CD4-positive, alpha-beta T cell (primary cell): ENCODE results near the gene PARP2. TPM values are rescaled to one million over a fixed set of nuclear protein-coding genes. Genes with fewer than 3 reads are reported as not detected.

Experiments used
- ATAC-seq: fragments of 200-7000 bp; cut with Tn5 transposase; one replicate; pipeline ENCODE4 v1.10.0; 2022; ENCODE audit warnings: mild to moderate bottlenecking; ENCODE audit not compliant: poor library complexity
- CTCF ChIA-PET: fragments of 350-600 bp; sonication (Branson Sonifier 250); formaldehyde crosslinking; loops from one replicate; lab custom pipeline; 2021; ENCODE audit warnings: antibody characterized with exemption, inconsistent platforms; lab: Charles Lee
- POLR2A ChIA-PET: fragments of 350-600 bp; sonication (Branson Sonifier 250); formaldehyde crosslinking; loops from one replicate; lab custom pipeline; 2021; ENCODE audit warnings: antibody characterized with exemption, inconsistent platforms; lab: Charles Lee
- DNase-seq, 14 experiments: peaks; one replicate each; pipeline ENCODE4 v3.0.0-alpha.2; 2013 to 2020; ENCODE audit warnings: mixed read lengths in 2 of 14
- H3K27ac ChIP-seq, 2 donors: one replicate each; pipeline versions ENCODE4 v1.5.1 to v1.7.0; 2013; ENCODE audit warnings: low read length in 2 of 2, low read depth in 1 of 2, mild to moderate bottlenecking in 1 of 2
- H3K27me3 ChIP-seq, 2 experiments: 1 replicate in 1 of 2; 2 replicates in 1 of 2; pipeline versions ENCODE4 v1.6.1 to v1.7.0; 2013; ENCODE audit warnings: low read length in 2 of 2, control low read depth in 1 of 2, mild to moderate bottlenecking in 1 of 2, moderate library complexity in 1 of 2; ENCODE audit not compliant: insufficient read depth in 2 of 2, control insufficient read depth in 1 of 2
- H3K36me3 ChIP-seq: one replicate; pipeline ENCODE4 v1.6.1; 2013; ENCODE audit warnings: low read length, control low read depth; ENCODE audit not compliant: insufficient read depth
- H3K4me1 ChIP-seq: one replicate; pipeline ENCODE4 v1.6.1; 2013; ENCODE audit warnings: low read length, control low read depth; ENCODE audit not compliant: insufficient read depth
- H3K4me3 ChIP-seq: one replicate; pipeline ENCODE4 v1.5.1; 2013; ENCODE audit warnings: mild to moderate bottlenecking, low read length, moderate library complexity
- H3K9me3 ChIP-seq, 2 experiments: 1 replicate in 1 of 2; 2 replicates in 1 of 2; pipeline versions ENCODE4 v1.6.1 to v1.7.0; 2013; ENCODE audit warnings: low read length in 2 of 2, mild to moderate bottlenecking in 2 of 2, control low read depth in 1 of 2, moderate library complexity in 1 of 2; ENCODE audit not compliant: control insufficient read depth in 1 of 2, insufficient read depth in 1 of 2
- H3K27ac Mint-ChIP-seq: one replicate; pipeline ENCODE4 v1.8.0; 2020; ENCODE audit warnings: mixed read lengths
- H3K27me3 Mint-ChIP-seq: one replicate; pipeline ENCODE4 v1.8.0; 2021; ENCODE audit warnings: mixed read lengths
- H3K36me3 Mint-ChIP-seq: one replicate; pipeline ENCODE4 v1.8.0; 2021; ENCODE audit warnings: low read depth, mixed read lengths
- H3K4me1 Mint-ChIP-seq: one replicate; pipeline ENCODE4 v1.8.0; 2021; ENCODE audit warnings: low read depth, mixed read lengths
- H3K4me3 Mint-ChIP-seq: one replicate; pipeline ENCODE4 v1.8.0; 2020; ENCODE audit warnings: mild to moderate bottlenecking, mixed read lengths
- H3K9me3 Mint-ChIP-seq: one replicate; pipeline ENCODE4 v1.8.0; 2020; ENCODE audit warnings: mixed read lengths
- CTCF ChIP-seq: fragments of 200-600 bp; IDR thresholded peaks from one replicate; pipeline ENCODE4 v1.8.0; 2022; ENCODE audit warnings: antibody characterized with exemption, mild to moderate bottlenecking
- intact Hi-C, 2 experiments: fragments of 100-400 bp; cut with DNase I in 1 of 2; cut with micrococcal nuclease in 1 of 2; formaldehyde crosslinking; loops; one replicate each; pipeline versions ENCODE4 v1.15.1 to v1.9.0; 2023 to 2025; cut with DNase I, micrococcal nuclease
- total RNA-seq, 174 experiments: library from RNA in 2 of 174; stranded (reverse) in 2 of 174; gene quantifications; one replicate each; pipeline ENCODE4 v1.2.3 and lab custom pipeline; 2021 to 2026

Gene PARP2
- total RNA-seq, 2 experiments from 2014 or later, result 16.3 to 20.4 TPM

GRCh38 chr14:20328705-20329104 lies 14.7 kb upstream of the PARP2 start:
- Histone ChIP-seq H3K36me3 (peaks cover 14% of the 10 kb centered on the region), H3K27me3 (no peaks in the 10 kb centered on the region), H3K4me1 (peaks cover 7% of the 10 kb centered on the region), H3K9me3 (no peaks in the 10 kb centered on the region), H3K4me3 (no peak overlapping the region), H3K27ac (no peak overlapping the region)
- DNase-seq (no peak), ATAC-seq (no peak)
- ChIA-PET POLR2A (interaction anchor here (0.6 to 3.7 kb wide), 6 partner anchors 15 to 354 kb away, joined by 3 to 29 read pairs (median 6); partner anchors contain the start of gene PARP2), CTCF (interaction anchor here (0.9 to 3.0 kb wide), 8 partner anchors 14 to 362 kb away, joined by 3 to 34 read pairs (median 8); partner anchors contain the start of genes PARP2 and TTC5)
- Mint-ChIP-seq H3K9me3 (no peaks in the 10 kb centered on the region), H3K27ac (no peak overlapping the region), H3K27me3 (no peaks in the 10 kb centered on the region), H3K36me3 (peaks cover 28% of the 10 kb centered on the region), H3K4me3 (no peak overlapping the region), H3K4me1 (peaks cover 45% of the 10 kb centered on the region)
- intact Hi-C loops, result loop anchor here in 1 of 2 experiments (5.0 to 10.0 kb wide), 2 partner anchors 204 to 546 kb away; no protein-coding TSS in a partner anchor
- no peak for TF ChIP-seq CTCF

GRCh38 chr14:20329355-20329754 lies 14.1 kb upstream of the PARP2 start:
- intact Hi-C loops, result loop anchor here in 1 of 2 experiments (5.0 to 10.0 kb wide), 2 partner anchors 203 to 545 kb away; no protein-coding TSS in a partner anchor
- no peaks in the 10 kb centered on the region for H3K9me3 ChIP-seq
- ChIA-PET POLR2A (interaction anchor here (1.9 to 3.7 kb wide), 2 partner anchors 14 to 354 kb away, joined by 8 to 29 read pairs; partner anchors contain the start of gene PARP2), CTCF (interaction anchor here (0.6 to 3.0 kb wide), 8 partner anchors 12 to 362 kb away, joined by 3 to 12 read pairs (median 5); partner anchors contain the start of genes PARP2 and TTC5)
- TF ChIP-seq CTCF, result no peak
- Mint-ChIP-seq H3K4me3 (no peak overlapping the region), H3K27me3 (no peaks in the 10 kb centered on the region), H3K27ac (no peak overlapping the region), H3K36me3 (peaks cover 22% of the 10 kb centered on the region), H3K9me3 (no peaks in the 10 kb centered on the region), H3K4me1 (peaks cover 45% of the 10 kb centered on the region)
- H3K36me3 ChIP-seq, result peaks cover 14% of the 10 kb centered on the region
- no peak for ATAC-seq
- H3K4me1 ChIP-seq, result peaks cover 7% of the 10 kb centered on the region
- H3K27me3 ChIP-seq, result no peaks in the 10 kb centered on the region
- H3K27ac ChIP-seq, result no peak overlapping the region
- no peak for DNase-seq
- H3K4me3 ChIP-seq, result no peak overlapping the region

GRCh38 chr14:20331053-20331613 lies 12.3 kb upstream of the PARP2 start:
- Histone ChIP-seq H3K27ac (no peak overlapping the region), H3K4me1 (peaks cover 12% of the 10 kb centered on the region), H3K27me3 (no peaks in the 10 kb centered on the region), H3K36me3 (peaks cover 2% of the 10 kb centered on the region), H3K4me3 (no peak overlapping the region), H3K9me3 (no peaks in the 10 kb centered on the region)
- H3K4me3 Mint-ChIP-seq, result peak overlapping the region; percentile 17
- no peak for DNase-seq
- peaks cover 17% of the 10 kb centered on the region for H3K36me3 Mint-ChIP-seq
- no peaks in the 10 kb centered on the region for H3K27me3 Mint-ChIP-seq
- ChIA-PET POLR2A (interaction anchor here (1.4 kb wide), 1 partner anchor 353 kb away, joined by 4 read pairs; the partner anchor contains the start of gene RNASE4), CTCF (interaction anchor here (0.9 to 1.4 kb wide), 2 partner anchors 10 to 279 kb away, joined by 3 read pairs; no protein-coding TSS in a partner anchor)
- intact Hi-C loops, result loop anchor here in 1 of 2 experiments (5.0 to 10.0 kb wide), 2 partner anchors 126 to 524 kb away; partner anchors contain the start of gene APEX1
- no peak for ATAC-seq
- peak overlapping the region; percentile 38 for H3K27ac Mint-ChIP-seq
- TF ChIP-seq CTCF, result no peak
- peaks cover 45% of the 10 kb centered on the region for H3K4me1 Mint-ChIP-seq
- no peaks in the 10 kb centered on the region for H3K9me3 Mint-ChIP-seq
